Forelimb muscle (tissue), 1 donor: Measurements from ENCODE around the gene DHX36. TPM values are rescaled to one million over a fixed set of nuclear protein-coding genes. Genes with fewer than 3 reads are reported as not detected.

Experiments
- DNase-seq: peaks from one replicate; pipeline ENCODE4 v3.0.0-alpha.2; 2013; ENCODE audit warnings: low read depth
- polyA plus RNA-seq: library from polyadenylated mRNA; unstranded; fragments of 120-200 nt; gene quantifications from one replicate; pipeline ENCODE4 v1.2.1, GENCODE V29; 2013; ENCODE audit not compliant: insufficient read length

DHX36 gene
- polyA plus RNA-seq, 1 donor: 45.2 TPM

GRCh38 chr3:154280161-154280560 lies 44.1 kb downstream of the DHX36 start:
- no peak for DNase-seq

GRCh38 chr3:154275965-154276364 lies 48.3 kb downstream of the DHX36 start:
- no peak for DNase-seq

GRCh38 chr3:154275292-154275691 lies 49.0 kb downstream of the DHX36 start:
- no peak for DNase-seq

- DNase-seq: no peak
Observed at GRCh38 chr3:154274348-154274747, 49.9 kb downstream of the DHX36 start.

- no peak for DNase-seq
Observed at GRCh38 chr3:154273381-154273780, 50.9 kb downstream of the DHX36 start.

- no peak for DNase-seq
Observed at GRCh38 chr3:154254527-154254926, 69.8 kb downstream of the DHX36 start.

GRCh38 chr3:154252759-154253638 lies 71.3 kb downstream of the DHX36 start:
- peak; percentile 65 for DNase-seq

- DNase-seq: no peak
Observed at GRCh38 chr3:154251610-154252009, 72.7 kb downstream of the DHX36 start.

GRCh38 chr3:154250291-154250690 lies 74.0 kb downstream of the DHX36 start:
- no peak for DNase-seq

GRCh38 chr3:154247806-154248415 lies 76.4 kb downstream of the DHX36 start:
- no peak for DNase-seq

- no peak for DNase-seq
Observed at GRCh38 chr3:154244644-154245043, 79.6 kb downstream of the DHX36 start.

GRCh38 chr3:154243353-154243752 lies 80.9 kb downstream of the DHX36 start:
- DNase-seq: no peak

GRCh38 chr3:154242766-154243165 lies 81.5 kb downstream of the DHX36 start:
- DNase-seq: no peak

GRCh38 chr3:154241496-154241895 lies 82.8 kb downstream of the DHX36 start:
- DNase-seq: no peak

GRCh38 chr3:154240235-154240634 lies 84.1 kb downstream of the DHX36 start:
- no peak for DNase-seq

- no peak for DNase-seq
Observed at GRCh38 chr3:154236331-154236730, 88.0 kb downstream of the DHX36 start.

- no peak for DNase-seq
Observed at GRCh38 chr3:154235330-154235729, 89.0 kb downstream of the DHX36 start.

GRCh38 chr3:154229217-154229590 lies 95.1 kb downstream of the DHX36 start:
- DNase-seq: no peak

- no peak for DNase-seq
Observed at GRCh38 chr3:154228561-154229216, 95.6 kb downstream of the DHX36 start.

- no peak for DNase-seq
Observed at GRCh38 chr3:154227531-154227930, 96.8 kb downstream of the DHX36 start.

GRCh38 chr3:154225536-154225935 lies 98.8 kb downstream of the DHX36 start:
- DNase-seq: no peak

GRCh38 chr3:154224866-154225265 lies 99.4 kb downstream of the DHX36 start:
- DNase-seq: peak; percentile 45

- no peak for DNase-seq
Observed at GRCh38 chr3:154224366-154224765, 99.9 kb downstream of the DHX36 start.
